Omental fat pad (tissue), 4 donors: ENCODE data around the gene FBH1. TPM values are rescaled to one million over a fixed set of nuclear protein-coding genes. Genes with fewer than 3 reads are reported as not detected.
A peak's percentile ranks its signal among the peaks of the same experiment; 100 is the strongest.
"Not testable (repeated sequence)": the region's sequence is repeated elsewhere in the genome, so short reads cannot be mapped to it uniquely, and the experiment has no call there.

Source experiments
- ATAC-seq: fragments of 150-250 bp; one replicate; pipeline ENCODE4 v1.9.1; 2016; ENCODE audit warnings: mild to moderate bottlenecking, moderate library complexity; ENCODE audit not compliant: low FRiP score
- DNase-seq: peaks from one replicate; pipeline ENCODE4 v3.0.0-alpha.2; 2019; ENCODE audit warnings: low spot score
- total RNA-seq, 4 donors: library from RNA; depleted of rRNA; stranded (reverse); fragments of >200 nt; gene quantifications; one replicate each; pipeline ENCODE4 v1.1.0, GENCODE V29; 2016
- TF ChIP-seq, protein P1 (sequence below), 3 donors: fragments of 450-650 bp; IDR thresholded peaks; one replicate each; pipeline ENCODE4 v1.5.1; 2016 to 2017; ENCODE audit warnings: antibody characterized with exemption in 3 of 3, mild to moderate bottlenecking in 3 of 3, moderate library complexity in 2 of 3

Gene FBH1
- 100 to 1,000 TPM in 1 of 4 donors, 10 to 100 TPM in 3; 79.2 to 129 (median 81.4) TPM for total RNA-seq

DNA sequence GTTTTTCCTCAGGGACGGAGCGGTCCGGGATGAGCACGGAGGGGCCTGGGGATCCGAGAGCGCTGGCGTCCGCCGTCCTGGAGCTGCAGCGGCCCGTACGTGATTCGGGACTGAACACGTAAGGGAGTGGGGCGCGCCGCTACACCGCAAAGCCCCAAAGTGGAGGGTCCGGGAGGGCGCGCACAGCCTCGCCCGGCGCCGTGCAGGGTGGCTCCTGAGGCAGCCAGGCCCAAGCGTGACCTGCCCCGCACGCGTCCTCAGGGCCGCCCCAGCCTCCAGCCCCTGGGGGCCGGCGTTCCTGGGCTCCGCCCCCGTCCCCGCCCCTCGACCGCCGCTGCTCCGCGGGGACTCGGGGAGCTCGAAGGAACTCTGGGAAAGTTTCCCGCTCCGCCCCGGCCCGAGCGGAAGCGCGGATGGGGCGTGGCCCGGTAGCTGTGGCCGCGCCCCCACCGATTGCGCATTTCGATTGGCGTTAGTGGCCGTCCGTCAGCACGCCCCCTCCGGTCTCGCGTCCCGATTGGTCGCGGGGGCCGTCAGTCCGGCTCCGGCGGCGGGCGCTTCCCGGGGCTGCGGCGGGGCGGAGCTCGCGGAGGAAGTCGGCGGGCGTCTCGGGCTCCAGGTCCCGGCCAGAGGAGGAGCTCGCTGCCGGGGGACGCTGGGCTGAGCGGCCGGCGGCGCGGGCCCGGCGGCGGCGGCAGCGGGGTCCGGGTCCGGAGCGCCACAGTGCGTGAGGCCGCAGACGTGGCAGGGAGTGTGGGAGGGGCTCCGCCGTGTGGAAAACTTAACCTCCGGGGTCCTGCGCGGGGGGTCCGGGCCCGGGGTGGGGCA, at the start of gene FBH1, which contains the start of gene ANKRD16:
Gene FBH1 (plus strand): TSS at position 620 of the 828 bp plus-strand sequence. CDS start 103 bp downstream, at position 723.
Gene ANKRD16 (minus strand): TSS at position 270 of the 828 bp plus-strand sequence. CDS start 539 bp downstream, outside the sequence.
- TF ChIP-seq, protein P1, sequence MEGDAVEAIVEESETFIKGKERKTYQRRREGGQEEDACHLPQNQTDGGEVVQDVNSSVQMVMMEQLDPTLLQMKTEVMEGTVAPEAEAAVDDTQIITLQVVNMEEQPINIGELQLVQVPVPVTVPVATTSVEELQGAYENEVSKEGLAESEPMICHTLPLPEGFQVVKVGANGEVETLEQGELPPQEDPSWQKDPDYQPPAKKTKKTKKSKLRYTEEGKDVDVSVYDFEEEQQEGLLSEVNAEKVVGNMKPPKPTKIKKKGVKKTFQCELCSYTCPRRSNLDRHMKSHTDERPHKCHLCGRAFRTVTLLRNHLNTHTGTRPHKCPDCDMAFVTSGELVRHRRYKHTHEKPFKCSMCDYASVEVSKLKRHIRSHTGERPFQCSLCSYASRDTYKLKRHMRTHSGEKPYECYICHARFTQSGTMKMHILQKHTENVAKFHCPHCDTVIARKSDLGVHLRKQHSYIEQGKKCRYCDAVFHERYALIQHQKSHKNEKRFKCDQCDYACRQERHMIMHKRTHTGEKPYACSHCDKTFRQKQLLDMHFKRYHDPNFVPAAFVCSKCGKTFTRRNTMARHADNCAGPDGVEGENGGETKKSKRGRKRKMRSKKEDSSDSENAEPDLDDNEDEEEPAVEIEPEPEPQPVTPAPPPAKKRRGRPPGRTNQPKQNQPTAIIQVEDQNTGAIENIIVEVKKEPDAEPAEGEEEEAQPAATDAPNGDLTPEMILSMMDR (IDR thresholded peaks at IDR 0.05) = no peak
- DNase-seq = peak; percentile 88
- peak; percentile 98 for ATAC-seq

DNA sequence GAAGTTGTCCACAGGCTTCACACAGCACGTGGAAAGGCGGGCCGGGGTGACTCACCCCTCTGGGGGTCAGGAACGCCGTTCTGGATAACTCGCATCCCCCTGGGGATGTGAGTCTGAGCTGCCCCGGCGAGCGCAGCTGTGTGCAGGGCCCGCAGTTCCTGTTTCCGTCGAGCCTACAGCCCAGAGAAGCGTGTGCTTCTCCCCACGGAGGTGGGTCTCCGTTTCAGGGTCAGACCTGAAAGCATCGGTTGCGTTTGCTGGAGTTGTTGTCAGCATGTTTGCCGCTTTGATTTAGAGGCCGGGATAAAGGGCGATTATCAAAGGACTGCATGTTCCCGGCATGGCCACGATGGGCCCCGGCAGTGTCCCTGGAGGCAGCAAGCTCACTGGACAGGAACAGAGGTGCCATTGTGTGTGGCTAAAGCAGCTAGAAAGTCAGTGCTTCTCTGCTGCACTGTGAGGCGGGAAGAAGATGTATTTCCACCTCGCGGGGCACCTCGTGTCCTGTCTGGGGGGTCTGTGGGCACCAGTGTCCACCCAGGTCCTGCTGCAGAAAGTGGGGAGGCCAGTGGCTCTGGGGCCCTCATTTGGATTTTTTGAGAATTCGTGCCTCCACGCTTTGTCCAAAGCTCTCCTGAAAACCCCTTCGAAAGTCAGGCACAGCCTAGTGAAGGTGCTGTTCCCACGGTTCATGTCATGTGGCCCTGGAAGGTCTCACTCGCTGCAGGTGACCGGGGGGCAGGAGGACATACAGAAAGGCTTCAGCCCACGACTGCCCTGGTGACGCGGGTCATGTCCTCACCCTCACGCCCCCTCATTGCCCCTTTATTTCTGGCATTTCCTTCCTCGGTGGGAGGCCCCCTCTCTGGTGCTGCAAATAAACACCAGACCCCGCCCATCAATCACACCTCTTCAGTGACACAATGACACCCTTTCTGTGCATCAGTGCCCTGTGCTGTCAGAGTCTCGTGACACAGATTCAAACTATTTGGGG, 49.4 kb upstream of the FBH1 start:
- TF ChIP-seq, protein P1 (IDR thresholded peaks at IDR 0.05) = no peak
- no peak for ATAC-seq
- no peak for DNase-seq

DNA sequence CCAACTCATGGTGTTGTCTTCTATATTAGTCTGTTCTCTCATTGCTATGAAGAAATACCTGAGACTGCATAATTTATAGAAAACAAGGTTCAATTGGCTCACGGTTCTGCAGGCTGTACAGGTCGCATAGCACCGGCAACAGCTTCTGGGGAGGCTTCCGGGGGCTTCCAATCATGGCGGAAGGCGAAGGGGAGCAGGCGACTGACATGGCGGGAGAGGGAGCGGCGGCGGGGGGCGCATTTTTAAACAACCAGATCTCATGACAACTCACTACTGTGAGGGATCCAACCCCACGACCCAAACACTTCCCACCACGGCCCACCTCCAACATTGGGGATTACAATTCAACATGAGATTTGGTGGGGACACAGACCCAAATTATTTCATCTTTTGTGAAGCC, 48.1 kb upstream of the FBH1 start:
- TF ChIP-seq, protein P1 (IDR thresholded peaks at IDR 0.05) = no peak
- ATAC-seq (no peak), DNase-seq (no peak)

DNA sequence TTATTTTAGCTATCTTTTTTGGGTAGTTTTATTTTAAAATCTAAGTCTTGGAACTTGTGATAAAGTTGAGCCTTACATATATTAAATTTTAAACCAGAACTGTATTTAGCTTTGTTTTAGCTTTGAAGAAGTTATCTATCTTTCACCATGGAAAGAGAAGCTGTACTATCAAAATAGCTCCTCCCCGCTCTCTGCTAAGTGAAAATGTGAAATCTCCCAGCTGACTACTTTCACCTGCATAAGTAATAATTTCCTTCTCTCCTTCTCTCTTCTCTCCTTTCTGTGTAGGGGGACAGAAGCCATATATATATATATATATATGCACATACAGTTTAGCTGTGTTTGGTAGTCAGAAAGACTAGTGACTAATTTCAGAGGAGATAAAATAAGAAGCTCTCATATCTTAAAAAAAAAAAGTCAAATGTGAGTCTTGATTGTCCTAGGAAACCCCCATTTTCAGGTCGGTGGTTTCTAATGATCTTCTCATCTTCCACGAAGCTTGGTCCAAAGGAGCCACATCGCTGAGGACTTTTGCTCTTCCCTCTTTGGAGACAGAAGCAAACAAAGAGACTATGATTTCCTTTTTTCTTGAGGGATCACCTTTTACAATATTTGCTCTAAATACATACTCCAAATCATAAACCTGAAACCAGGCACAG, 46.2 kb upstream of the FBH1 start:
- ATAC-seq (no peak), DNase-seq (no peak)
- TF ChIP-seq, protein P1 (IDR thresholded peaks at IDR 0.05) = no peak

DNA sequence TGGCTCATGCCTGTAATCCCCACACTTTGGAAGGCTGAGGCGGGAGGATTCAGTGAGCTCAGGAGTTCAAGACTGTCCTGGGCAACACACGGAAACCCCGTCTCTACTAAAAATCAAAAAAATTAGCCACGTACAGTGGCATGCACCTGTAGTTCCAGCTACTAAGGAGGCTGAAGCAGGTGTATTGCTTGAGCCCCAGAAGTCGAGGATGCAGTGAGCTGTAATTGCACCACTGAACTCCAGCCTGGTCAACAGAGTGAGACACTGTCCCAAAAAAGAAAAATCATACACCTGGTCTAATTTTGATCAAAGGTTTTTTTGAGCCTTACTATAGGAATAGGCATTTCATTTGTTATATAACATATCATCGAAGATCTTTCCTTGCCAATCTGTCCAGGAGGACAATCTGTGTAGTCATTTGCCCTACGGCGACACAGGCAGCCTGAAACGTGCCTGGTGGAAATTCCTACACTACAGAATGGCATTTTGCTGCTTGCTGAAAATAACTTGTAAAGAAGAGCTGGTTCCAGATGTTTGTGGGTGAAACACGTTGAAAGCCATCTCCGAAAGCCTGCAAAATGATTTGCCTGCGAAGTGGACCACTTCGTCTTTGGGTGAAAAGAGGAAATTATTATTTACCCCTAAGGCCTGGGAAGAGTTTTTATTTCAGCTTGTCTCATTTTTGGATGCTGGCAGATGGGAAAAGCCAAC, 45.5 kb upstream of the FBH1 start:
- ATAC-seq (no peak), DNase-seq (no peak)
- TF ChIP-seq, protein P1 (IDR thresholded peaks at IDR 0.05) = no peak

DNA sequence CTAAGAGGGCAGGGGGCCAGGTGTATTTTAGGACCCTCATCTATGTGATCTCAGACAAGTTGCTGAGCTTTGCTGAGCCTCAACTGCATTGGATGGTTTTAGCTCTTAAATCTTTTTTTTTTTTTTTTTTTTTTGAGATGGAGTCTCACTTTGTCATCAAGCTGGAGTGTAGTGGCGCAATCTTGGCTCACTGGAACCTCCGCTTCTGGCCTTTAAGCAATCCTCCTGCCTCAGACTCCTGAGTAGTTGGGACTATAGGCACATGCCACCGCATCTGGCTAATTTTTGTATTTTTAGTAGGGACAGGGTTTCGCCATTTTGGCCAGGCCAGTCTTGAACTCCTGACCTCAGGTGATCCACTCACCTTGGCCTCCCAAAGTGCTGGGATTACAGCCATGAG, 43.4 kb upstream of the FBH1 start:
- not testable (repeated sequence) for ATAC-seq, DNase-seq
